NCI-H510A (cell line): Measurements from ENCODE around the gene MST1.

Source experiments
- DNase-seq: peaks from one replicate; lab custom pipeline; 2025; lab: John Stamatoyannopoulos, UW

MST1 gene

GRCh38 chr3:49717959-49718857 lies 28.9 kb upstream of the MST1 start:
- DNase-seq: no peak

GRCh38 chr3:49717211-49717958 lies 28.1 kb upstream of the MST1 start:
- DNase-seq: no peak

- no peak for DNase-seq
Observed at GRCh38 chr3:49716691-49717210, 27.5 kb upstream of the MST1 start.

GRCh38 chr3:49716169-49716568 lies 26.9 kb upstream of the MST1 start:
- no peak for DNase-seq

GRCh38 chr3:49715611-49716121 lies 26.4 kb upstream of the MST1 start:
- DNase-seq: no peak

GRCh38 chr3:49714728-49715550 lies 25.7 kb upstream of the MST1 start:
- DNase-seq: no peak

GRCh38 chr3:49713336-49714105 lies 24.2 kb upstream of the MST1 start:
- DNase-seq: no peak

- DNase-seq: no peak
Observed at GRCh38 chr3:49712631-49713317, 23.5 kb upstream of the MST1 start.

GRCh38 chr3:49712166-49712565 lies 22.9 kb upstream of the MST1 start:
- no peak for DNase-seq

- no peak for DNase-seq
Observed at GRCh38 chr3:49711489-49711888, 22.2 kb upstream of the MST1 start.

- no peak for DNase-seq
Observed at GRCh38 chr3:49709852-49710251, 20.6 kb upstream of the MST1 start.

GRCh38 chr3:49707113-49707480 lies 17.8 kb upstream of the MST1 start:
- DNase-seq: no peak

GRCh38 chr3:49706456-49707112 lies 17.3 kb upstream of the MST1 start:
- no peak for DNase-seq

GRCh38 chr3:49705390-49705960 lies 16.2 kb upstream of the MST1 start:
- no peak for DNase-seq

GRCh38 chr3:49704629-49705028 lies 15.4 kb upstream of the MST1 start:
- DNase-seq: no peak

GRCh38 chr3:49703956-49704355 lies 14.7 kb upstream of the MST1 start:
- no peak for DNase-seq

- DNase-seq: no peak
Observed at GRCh38 chr3:49703443-49703927, 14.2 kb upstream of the MST1 start.

GRCh38 chr3:49702672-49703071 lies 13.4 kb upstream of the MST1 start:
- DNase-seq: no peak

- no peak for DNase-seq
Observed at GRCh38 chr3:49701388-49702077, 12.3 kb upstream of the MST1 start.
